Measurements from ENCODE around the gene OTOS. TPM values are rescaled to one million over a fixed set of nuclear protein-coding genes. Genes with fewer than 3 reads are reported as not detected.

The OTOS gene
- total RNA-seq, 1 donor from 2014 or later, result not detected

- H3K9me3 Mint-ChIP-seq (ENCODE audit: low read depth), result no peaks in the 10 kb centered on the region
- H3K27ac Mint-ChIP-seq, result no peak overlapping the region
- H3K4me3 Mint-ChIP-seq (ENCODE audit: low read depth), result no peak overlapping the region
- no peaks in the 10 kb centered on the region for H3K27me3 Mint-ChIP-seq
- peaks cover 5% of the 10 kb centered on the region for H3K36me3 Mint-ChIP-seq (ENCODE audit: insufficient read depth)
- DNase-seq (ENCODE audit: low spot score, unreplicated experiment), result no peak
- TF ChIP-seq CTCF (IDR thresholded peaks at IDR 0.05; ENCODE audit: unreplicated experiment), result no peak
- no peaks in the 10 kb centered on the region for H3K4me1 Mint-ChIP-seq (ENCODE audit: low read depth)
Observed at GRCh38 chr2:240123821-240124650, 16.4 kb downstream of the OTOS start.

GRCh38 chr2:240121675-240122074 lies 18.8 kb downstream of the OTOS start:
- H3K36me3 Mint-ChIP-seq (ENCODE audit: insufficient read depth), result peaks cover 3% of the 10 kb centered on the region
- no peaks in the 10 kb centered on the region for H3K4me1 Mint-ChIP-seq (ENCODE audit: low read depth)
- DNase-seq (ENCODE audit: low spot score, unreplicated experiment), result no peak
- H3K9me3 Mint-ChIP-seq (ENCODE audit: low read depth), result no peaks in the 10 kb centered on the region
- H3K4me3 Mint-ChIP-seq (ENCODE audit: low read depth), result no peak overlapping the region
- no peak overlapping the region for H3K27ac Mint-ChIP-seq
- H3K27me3 Mint-ChIP-seq, result no peaks in the 10 kb centered on the region
- no peak for TF ChIP-seq CTCF (IDR thresholded peaks at IDR 0.05; ENCODE audit: unreplicated experiment)

GRCh38 chr2:240121190-240121589 lies 19.3 kb downstream of the OTOS start:
- H3K4me1 Mint-ChIP-seq (ENCODE audit: low read depth), result no peaks in the 10 kb centered on the region
- peaks cover under 1% of the 10 kb centered on the region for H3K9me3 Mint-ChIP-seq (ENCODE audit: low read depth)
- H3K4me3 Mint-ChIP-seq (ENCODE audit: low read depth), result no peak overlapping the region
- TF ChIP-seq CTCF (IDR thresholded peaks at IDR 0.05; ENCODE audit: unreplicated experiment), result no peak
- H3K27me3 Mint-ChIP-seq, result peaks cover 2% of the 10 kb centered on the region
- DNase-seq (ENCODE audit: low spot score, unreplicated experiment), result no peak
- no peak overlapping the region for H3K27ac Mint-ChIP-seq
- H3K36me3 Mint-ChIP-seq (ENCODE audit: insufficient read depth), result peaks cover 3% of the 10 kb centered on the region

- H3K9me3 Mint-ChIP-seq (ENCODE audit: low read depth), result peaks cover 4% of the 10 kb centered on the region
- peaks cover 33% of the 10 kb centered on the region for H3K27me3 Mint-ChIP-seq
- H3K4me1 Mint-ChIP-seq (ENCODE audit: low read depth), result no peaks in the 10 kb centered on the region
- no peak overlapping the region for H3K4me3 Mint-ChIP-seq (ENCODE audit: low read depth)
- no peak for DNase-seq (ENCODE audit: low spot score, unreplicated experiment)
- no peaks in the 10 kb centered on the region for H3K36me3 Mint-ChIP-seq (ENCODE audit: insufficient read depth)
- no peak for TF ChIP-seq CTCF (IDR thresholded peaks at IDR 0.05; ENCODE audit: unreplicated experiment)
- H3K27ac Mint-ChIP-seq, result no peak overlapping the region
Observed at GRCh38 chr2:240114233-240114632, 26.2 kb downstream of the OTOS start.

- DNase-seq (ENCODE audit: low spot score, unreplicated experiment), result no peak
- Mint-ChIP-seq H3K36me3 (ENCODE audit: insufficient read depth) (no peaks in the 10 kb centered on the region), H3K9me3 (ENCODE audit: low read depth) (peaks cover 4% of the 10 kb centered on the region)
Observed at GRCh38 chr2:240112914-240113690, 27.4 kb downstream of the OTOS start.

More at GRCh38 chr2:240112914-240113690, 27.4 kb downstream of the OTOS start:
- Mint-ChIP-seq H3K4me1 (ENCODE audit: low read depth) (no peaks in the 10 kb centered on the region), H3K4me3 (ENCODE audit: low read depth) (no peak overlapping the region), H3K27ac (no peak overlapping the region), H3K27me3 (peaks cover 37% of the 10 kb centered on the region)
- no peak for TF ChIP-seq CTCF (IDR thresholded peaks at IDR 0.05; ENCODE audit: unreplicated experiment)

Measured in progenitor cell of endocrine pancreas (in vitro differentiated cells).